GM23338 (cell line): ENCODE results near the gene F11R. TPM values are rescaled to one million over a fixed set of nuclear protein-coding genes. Genes with fewer than 3 reads are reported as not detected.

Source experiments
- polyA plus RNA-seq: library from polyadenylated mRNA; unstranded; fragments of >200 nt; fragmentation: Nextera tagmentation; extraction: Ambion mirVana; gene quantifications from 2 replicates; pipeline ENCODE4 v1.2.1, GENCODE V29; 2016
- small RNA-seq: library from RNA; depleted of rRNA; stranded (forward); fragments of <200 nt; gene quantifications from one replicate; pipeline ENCODE3, GENCODE V24; 2014; ENCODE audit warnings: low replicate concordance
- total RNA-seq: library from RNA; depleted of rRNA; stranded (reverse); fragments of >200 nt; shearing (Covaris generic); gene quantifications from 2 replicates; pipeline ENCODE4 v1.2.3, GENCODE V29; 2014; rRNA removed

F11R gene
- total and polyA plus RNA-seq, 2 experiments from 2014 or later, result 51.0 to 169 TPM

Small RNA genes within 50 kb of the gene (small RNA-seq; reads per million reads assigned to genes)
- gene AL591806.2, result not detected

Other genes with a start within 250 kb of the F11R start
- gene LY9, start 225.0 kb downstream of the F11R start, total RNA-seq, result not detected in 2 replicates
- gene LY9, start 225.0 kb downstream of the F11R start, polyA plus RNA-seq, result not detected in 2 replicates
- not detected in 2 replicates for gene CD244, start 158.3 kb downstream of the F11R start, total RNA-seq
- not detected in 2 replicates for gene CD244, start 158.3 kb downstream of the F11R start, polyA plus RNA-seq
- gene ITLN1, start 136.0 kb downstream of the F11R start, total RNA-seq, result not detected in 2 replicates
- gene ITLN1, start 136.0 kb downstream of the F11R start, polyA plus RNA-seq, result not detected in 2 replicates
- 7.0 and 12.8 TPM in 2 replicates for gene ITLN2, start 66.3 kb downstream of the F11R start, total RNA-seq
- 7.2 and 8.0 TPM in 2 replicates for gene ITLN2, start 66.3 kb downstream of the F11R start, polyA plus RNA-seq
- gene TSTD1, start 17.8 kb upstream of the F11R start, total RNA-seq, result 94.9 and 102 TPM in 2 replicates
- 244 and 257 TPM in 2 replicates for gene TSTD1, start 17.8 kb upstream of the F11R start, polyA plus RNA-seq
- 71.7 and 74.8 TPM in 2 replicates for gene USF1, start 24.8 kb upstream of the F11R start, total RNA-seq
- 23.6 and 23.8 TPM in 2 replicates for gene USF1, start 24.8 kb upstream of the F11R start, polyA plus RNA-seq
- 0.19 TPM in 1 of 2 replicates, not detected in the other for gene ARHGAP30, start 48.7 kb upstream of the F11R start, total RNA-seq
- 0.45 and 1.0 TPM in 2 replicates for gene ARHGAP30, start 48.7 kb upstream of the F11R start, polyA plus RNA-seq
- gene NECTIN4, start 68.4 kb upstream of the F11R start, total RNA-seq, result not detected in 2 replicates
- gene NECTIN4, start 68.4 kb upstream of the F11R start, polyA plus RNA-seq, result 0.16 and 0.42 TPM in 2 replicates
- gene KLHDC9, start 77.2 kb upstream of the F11R start, total RNA-seq, result 5.6 and 6.3 TPM in 2 replicates
- gene KLHDC9, start 77.2 kb upstream of the F11R start, polyA plus RNA-seq, result 6.6 and 7.2 TPM in 2 replicates
- 19.7 and 45.6 TPM in 2 replicates for gene PFDN2, start 96.9 kb upstream of the F11R start, total RNA-seq
- gene PFDN2, start 96.9 kb upstream of the F11R start, polyA plus RNA-seq, result 352 and 395 TPM in 2 replicates
- gene NIT1, start 97.0 kb upstream of the F11R start, total RNA-seq, result 29.7 and 35.9 TPM in 2 replicates
- gene NIT1, start 97.0 kb upstream of the F11R start, polyA plus RNA-seq, result 38.0 and 43.0 TPM in 2 replicates
- 30.2 and 35.3 TPM in 2 replicates for gene DEDD, start 111.5 kb upstream of the F11R start, total RNA-seq
- 20.7 and 22.8 TPM in 2 replicates for gene DEDD, start 111.5 kb upstream of the F11R start, polyA plus RNA-seq
- 41.4 and 57.5 TPM in 2 replicates for gene UFC1, start 132.8 kb upstream of the F11R start, total RNA-seq
- 74.5 and 77.0 TPM in 2 replicates for gene UFC1, start 132.8 kb upstream of the F11R start, polyA plus RNA-seq
- 17.0 and 25.6 TPM in 2 replicates for gene USP21, start 138.3 kb upstream of the F11R start, total RNA-seq
- gene USP21, start 138.3 kb upstream of the F11R start, polyA plus RNA-seq, result 17.9 and 20.0 TPM in 2 replicates
- gene PPOX, start 145.3 kb upstream of the F11R start, total RNA-seq, result 24.7 and 26.5 TPM in 2 replicates
- 39.6 and 46.2 TPM in 2 replicates for gene PPOX, start 145.3 kb upstream of the F11R start, polyA plus RNA-seq
- gene B4GALT3, start 156.4 kb upstream of the F11R start, total RNA-seq, result 32.4 and 35.8 TPM in 2 replicates
- gene B4GALT3, start 156.4 kb upstream of the F11R start, polyA plus RNA-seq, result 23.3 and 24.2 TPM in 2 replicates
- gene ADAMTS4, start 177.9 kb upstream of the F11R start, total RNA-seq, result 4.7 and 5.2 TPM in 2 replicates
- gene ADAMTS4, start 177.9 kb upstream of the F11R start, polyA plus RNA-seq, result 1.3 and 1.7 TPM in 2 replicates
- 94.7 and 131 TPM in 2 replicates for gene NDUFS2, start 181.2 kb upstream of the F11R start, total RNA-seq
- 54.0 and 56.7 TPM in 2 replicates for gene NDUFS2, start 181.2 kb upstream of the F11R start, polyA plus RNA-seq
- 0.74 TPM in 1 of 2 replicates, not detected in the other for gene FCER1G, start 194.1 kb upstream of the F11R start, total RNA-seq
- gene FCER1G, start 194.1 kb upstream of the F11R start, polyA plus RNA-seq, result 0.57 and 1.1 TPM in 2 replicates
- gene APOA2, start 202.5 kb upstream of the F11R start, total RNA-seq, result not detected in 2 replicates
- gene APOA2, start 202.5 kb upstream of the F11R start, polyA plus RNA-seq, result 2.7 TPM in 1 of 2 replicates, not detected in the other
- gene TOMM40L, start 204.9 kb upstream of the F11R start, total RNA-seq, result 12.9 and 22.3 TPM in 2 replicates
- gene TOMM40L, start 204.9 kb upstream of the F11R start, polyA plus RNA-seq, result 5.9 and 6.8 TPM in 2 replicates
- not detected in 2 replicates for gene NR1I3, start 217.1 kb upstream of the F11R start, total RNA-seq
- 0.40 and 0.50 TPM in 2 replicates for gene NR1I3, start 217.1 kb upstream of the F11R start, polyA plus RNA-seq
- gene PCP4L1, start 237.6 kb upstream of the F11R start, total RNA-seq, result 1.4 and 3.8 TPM in 2 replicates
- 1.7 and 2.2 TPM in 2 replicates for gene PCP4L1, start 237.6 kb upstream of the F11R start, polyA plus RNA-seq